ENCODE measurements around the gene KLHL2. TPM values are rescaled to one million over a fixed set of nuclear protein-coding genes. Genes with fewer than 3 reads are reported as not detected.

The KLHL2 gene
- total RNA-seq, 1 donor from 2014 or later: 24.3 TPM

- Mint-ChIP-seq H3K4me3 (no peak overlapping the region), H3K27ac (no peak overlapping the region), H3K4me1 (no peaks in the 10 kb centered on the region), H3K9me3 (no peaks in the 10 kb centered on the region), H3K27me3 (ENCODE audit: insufficient read depth, low read depth) (no peaks in the 10 kb centered on the region), H3K36me3 (peaks cover 6% of the 10 kb centered on the region)
- Histone ChIP-seq H2AFZ (replicated peaks) (no peak overlapping the region), H3K36me3 (no peaks in the 10 kb centered on the region), H3K9me3 (ENCODE audit: low read depth) (no peaks in the 10 kb centered on the region), H4K20me1 (ENCODE audit: low read depth) (no peaks in the 10 kb centered on the region), H3F3A (ENCODE audit: low read depth) (no peaks in the 10 kb centered on the region), H3K4me1 (no peaks in the 10 kb centered on the region), H3K79me2 (ENCODE audit: low read depth) (no peaks in the 10 kb centered on the region), H3K27me3 (no peaks in the 10 kb centered on the region), H3K4me3 (no peak overlapping the region), H3K27ac (no peak overlapping the region), H3K4me2 (no peak overlapping the region), H3K9ac (no peak overlapping the region)
- DNase-seq (ENCODE audit: low spot score): no peak
- no peak for TF ChIP-seq CTCF (IDR thresholded peaks at IDR 0.05)
- TF ChIP-seq EZH2 (IDR thresholded peaks at IDR 0.05): no peak
- no peak for TF ChIP-seq EZH2phosphoT487 (IDR thresholded peaks at IDR 0.05)
Observed at GRCh38 chr4:165308166-165308565, 100.8 kb downstream of the KLHL2 start.

GRCh38 chr4:165308606-165309005, 101.2 kb downstream of the KLHL2 start:
- H3K4me3 Mint-ChIP-seq: no peak overlapping the region
- H3K4me1 ChIP-seq: no peaks in the 10 kb centered on the region
- H3K27ac Mint-ChIP-seq: no peak overlapping the region
- H2AFZ ChIP-seq (replicated peaks): no peak overlapping the region
- H3K4me3 ChIP-seq: no peak overlapping the region
- H3K27me3 ChIP-seq: no peaks in the 10 kb centered on the region
- no peak overlapping the region for H3K4me2 ChIP-seq
- H4K20me1 ChIP-seq (ENCODE audit: low read depth): no peaks in the 10 kb centered on the region
- no peaks in the 10 kb centered on the region for H3K4me1 Mint-ChIP-seq
- no peak overlapping the region for H3K27ac ChIP-seq
- H3K27me3 Mint-ChIP-seq (ENCODE audit: insufficient read depth, low read depth): no peaks in the 10 kb centered on the region
- no peaks in the 10 kb centered on the region for H3K9me3 ChIP-seq (ENCODE audit: low read depth)
- H3F3A ChIP-seq (ENCODE audit: low read depth): no peaks in the 10 kb centered on the region
- H3K36me3 ChIP-seq: no peaks in the 10 kb centered on the region
- H3K9me3 Mint-ChIP-seq: no peaks in the 10 kb centered on the region
- peaks cover 6% of the 10 kb centered on the region for H3K36me3 Mint-ChIP-seq
- H3K79me2 ChIP-seq (ENCODE audit: low read depth): no peaks in the 10 kb centered on the region
- DNase-seq (ENCODE audit: low spot score): no peak
- TF ChIP-seq EZH2phosphoT487 (IDR thresholded peaks at IDR 0.05) (no peak), CTCF (IDR thresholded peaks at IDR 0.05) (no peak), EZH2 (IDR thresholded peaks at IDR 0.05) (no peak)
- H3K9ac ChIP-seq: no peak overlapping the region

- Mint-ChIP-seq H3K4me1 (no peaks in the 10 kb centered on the region), H3K36me3 (peaks cover 6% of the 10 kb centered on the region), H3K27ac (no peak overlapping the region), H3K27me3 (ENCODE audit: insufficient read depth, low read depth) (no peaks in the 10 kb centered on the region), H3K9me3 (no peaks in the 10 kb centered on the region), H3K4me3 (no peak overlapping the region)
- no peak overlapping the region for H2AFZ ChIP-seq (replicated peaks)
- no peak overlapping the region for H3K4me3 ChIP-seq
- H3K27me3 ChIP-seq: no peaks in the 10 kb centered on the region
- no peaks in the 10 kb centered on the region for H3F3A ChIP-seq (ENCODE audit: low read depth)
- no peaks in the 10 kb centered on the region for H3K4me1 ChIP-seq
- no peak overlapping the region for H3K9ac ChIP-seq
- DNase-seq (ENCODE audit: low spot score): no peak
- no peaks in the 10 kb centered on the region for H4K20me1 ChIP-seq (ENCODE audit: low read depth)
- TF ChIP-seq EZH2phosphoT487 (IDR thresholded peaks at IDR 0.05): no peak
- no peak for TF ChIP-seq CTCF (IDR thresholded peaks at IDR 0.05)
- TF ChIP-seq EZH2 (IDR thresholded peaks at IDR 0.05): no peak
- H3K79me2 ChIP-seq (ENCODE audit: low read depth): no peaks in the 10 kb centered on the region
- H3K27ac ChIP-seq: no peak overlapping the region
- H3K9me3 ChIP-seq (ENCODE audit: low read depth): no peaks in the 10 kb centered on the region
- no peaks in the 10 kb centered on the region for H3K36me3 ChIP-seq
- no peak overlapping the region for H3K4me2 ChIP-seq
Observed at GRCh38 chr4:165309456-165309855, 102.1 kb downstream of the KLHL2 start.
